HG02973 (cell line): ENCODE results near the gene MYD88.
A peak's percentile ranks its signal among the peaks of the same experiment; 100 is the strongest.
"Not testable (repeated sequence)": the region's sequence is repeated elsewhere in the genome, so short reads cannot be mapped to it uniquely, and the experiment has no call there.

Experiments
- ATAC-seq: cut with Tn5 transposase; IDR thresholded peaks from one replicate; pipeline ENCODE4 v1.9.1; 2021; ENCODE audit warnings: moderate library complexity; ENCODE audit not compliant: unreplicated experiment

The MYD88 gene

DNA sequence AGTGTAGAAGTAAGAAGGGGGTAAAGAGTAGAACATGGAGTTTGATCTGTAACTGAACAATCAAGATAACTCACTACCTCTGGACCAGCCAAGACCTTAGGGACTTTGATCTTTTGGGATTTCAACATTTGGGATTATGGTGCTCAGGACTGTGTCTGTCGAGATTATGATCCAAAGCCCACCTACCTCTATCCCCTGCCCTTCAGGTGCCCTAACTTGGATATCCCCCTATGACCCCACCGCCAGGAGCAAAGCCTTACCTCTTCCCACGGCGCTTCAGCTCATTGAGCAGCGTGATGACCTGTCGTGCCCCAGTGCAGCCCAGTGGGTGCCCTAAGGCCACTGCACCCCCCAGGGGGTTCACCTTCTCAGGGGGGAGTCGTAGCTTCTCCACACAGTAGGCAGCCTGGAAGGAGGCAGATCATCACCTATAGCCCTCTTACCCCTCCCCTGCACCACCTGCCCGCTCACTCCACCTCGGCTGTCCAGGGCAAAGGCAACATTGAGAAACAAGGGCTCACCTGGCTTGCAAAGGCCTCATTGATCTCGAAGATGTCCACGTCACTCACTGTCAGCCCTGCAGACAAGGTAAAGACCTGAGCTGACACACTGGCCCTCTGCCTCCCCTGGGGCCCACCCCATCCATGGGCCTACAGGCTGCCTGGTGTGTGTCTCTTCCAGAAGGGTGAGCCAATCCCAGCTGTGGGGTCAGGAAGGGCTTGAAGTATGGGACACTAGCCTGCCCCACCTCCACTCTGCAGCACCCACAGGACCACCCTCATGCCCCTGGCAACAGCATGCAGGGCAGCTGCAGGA, 12.9 kb upstream of the MYD88 start:
- no peak for ATAC-seq

DNA sequence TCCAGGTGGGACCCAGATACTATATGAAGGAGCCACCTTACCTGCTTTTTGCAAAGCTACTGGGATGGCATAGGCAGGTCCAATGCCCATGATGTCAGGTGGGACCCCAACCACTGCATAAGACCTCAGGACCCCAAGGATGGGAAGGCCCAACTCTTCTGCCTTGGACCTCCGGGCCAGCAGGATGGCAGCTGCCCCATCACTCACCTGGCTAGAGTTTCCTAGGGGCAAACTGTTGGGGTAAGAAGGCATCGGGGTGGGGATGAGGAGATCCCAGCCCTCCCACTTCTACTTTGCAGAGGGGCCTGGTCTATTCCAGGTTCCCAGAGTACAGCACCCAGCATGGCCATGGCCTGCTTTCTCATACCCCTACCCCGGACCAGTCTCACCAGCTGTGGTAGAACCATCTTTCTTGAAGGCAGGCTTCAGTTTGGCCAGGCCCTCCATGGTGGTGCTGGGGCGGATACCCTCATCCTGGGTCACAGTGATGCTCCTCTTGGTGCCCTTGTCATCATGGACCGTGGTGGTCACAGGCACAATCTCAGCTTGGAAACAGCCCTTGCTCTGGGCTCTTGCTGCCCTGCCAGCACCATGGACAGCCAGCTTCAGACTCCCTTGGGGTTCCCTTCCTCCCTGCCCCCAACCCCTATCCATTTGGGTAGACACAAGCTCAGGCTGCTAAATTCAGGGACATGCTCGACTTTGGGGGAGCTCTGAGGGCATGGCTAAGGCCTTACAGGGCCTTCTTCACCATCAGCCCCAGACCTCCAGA, 12.2 kb upstream of the MYD88 start:
- no peak for ATAC-seq

DNA sequence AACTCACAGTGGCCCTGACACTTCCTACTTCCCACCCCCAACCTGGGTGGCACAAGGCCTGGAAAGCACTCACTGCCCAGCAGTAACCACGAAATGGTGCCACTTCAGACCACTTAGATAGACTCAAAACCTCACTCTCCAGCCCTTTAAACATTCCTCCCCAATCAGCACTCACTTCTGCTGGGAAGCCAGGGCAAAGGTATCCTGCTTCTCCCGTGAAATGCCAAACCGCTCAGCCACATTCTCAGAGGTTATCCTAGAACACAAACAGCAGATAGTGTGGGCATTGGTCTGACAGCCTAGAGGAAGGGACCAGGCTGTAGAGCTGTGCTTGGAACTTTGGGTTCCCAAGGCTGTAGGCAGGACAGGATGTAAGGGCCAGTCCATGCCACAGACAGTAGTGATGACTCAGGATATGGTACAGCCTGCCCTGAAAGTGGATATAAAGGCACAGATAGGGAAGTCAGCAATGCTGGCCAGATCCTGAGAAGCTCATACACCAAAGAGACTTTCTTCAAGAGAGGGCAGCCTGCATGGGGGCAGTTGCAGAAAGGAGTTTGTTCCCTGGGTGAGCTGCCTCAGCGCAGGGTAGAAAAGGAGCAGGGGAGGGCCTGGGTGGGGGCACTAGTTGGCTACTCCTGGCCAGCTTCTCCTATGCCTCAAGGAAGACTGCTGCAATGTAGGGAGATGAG, 10.7 kb upstream of the MYD88 start:
- ATAC-seq: no peak

DNA sequence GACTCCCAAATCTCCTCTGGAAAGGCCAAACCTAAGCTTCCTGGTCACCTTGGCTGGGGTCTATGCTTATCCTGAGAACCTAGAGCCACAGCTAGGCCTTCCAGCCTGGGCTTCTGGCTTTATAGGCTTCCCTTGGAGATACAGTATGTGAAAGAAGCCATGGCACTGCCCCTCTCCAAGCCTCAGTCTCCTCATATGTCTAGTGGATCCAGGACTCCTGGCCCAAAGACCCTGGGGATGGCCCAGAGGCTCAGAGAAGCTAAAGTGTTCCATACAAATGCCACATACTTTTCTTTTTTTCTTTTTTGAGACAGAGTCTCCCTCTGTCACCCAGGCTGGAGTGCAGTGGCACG, 10.2 kb upstream of the MYD88 start:
- no peak for ATAC-seq

DNA sequence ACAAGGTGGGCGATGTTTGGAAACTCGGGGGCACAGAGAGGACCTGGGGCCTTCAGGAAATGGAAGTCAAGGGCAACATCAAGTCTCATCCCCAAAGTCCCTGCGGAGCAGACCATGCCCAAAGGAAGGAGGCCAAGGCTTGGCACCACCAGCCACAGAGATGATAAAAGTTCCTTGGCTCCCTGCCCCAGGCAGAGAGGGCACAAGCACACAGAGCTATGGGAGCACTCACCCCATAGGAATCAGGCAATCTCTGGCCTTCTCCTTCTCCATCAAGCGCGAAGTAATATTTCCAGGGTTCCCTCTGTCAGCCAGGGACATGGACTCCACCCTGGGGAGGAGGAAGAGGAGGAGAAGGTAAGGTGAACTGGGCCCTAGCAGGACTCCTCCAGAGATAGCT, 9.4 kb upstream of the MYD88 start:
- no peak for ATAC-seq

DNA sequence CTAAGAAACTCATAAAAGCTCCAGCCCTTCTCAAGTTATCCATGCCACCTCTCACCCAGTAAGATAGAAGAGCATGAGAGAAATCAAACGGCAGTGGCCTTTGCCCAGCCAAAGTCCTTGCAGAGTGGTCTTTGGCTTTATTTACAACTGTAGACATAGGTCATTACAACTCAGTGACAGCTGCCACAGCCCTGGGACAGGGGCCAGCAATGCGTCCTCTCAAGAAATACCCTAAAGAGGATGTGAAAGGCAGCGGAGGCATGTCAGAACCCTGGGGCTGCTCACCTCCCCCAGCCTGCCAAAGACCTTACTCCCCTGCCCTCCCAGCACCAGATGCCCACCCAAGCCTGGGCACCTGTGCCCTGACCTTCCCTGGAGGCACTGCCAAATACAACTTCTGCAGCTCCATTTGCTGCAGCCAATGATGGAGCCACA, 7.8 kb upstream of the MYD88 start:
- ATAC-seq: no peak

DNA sequence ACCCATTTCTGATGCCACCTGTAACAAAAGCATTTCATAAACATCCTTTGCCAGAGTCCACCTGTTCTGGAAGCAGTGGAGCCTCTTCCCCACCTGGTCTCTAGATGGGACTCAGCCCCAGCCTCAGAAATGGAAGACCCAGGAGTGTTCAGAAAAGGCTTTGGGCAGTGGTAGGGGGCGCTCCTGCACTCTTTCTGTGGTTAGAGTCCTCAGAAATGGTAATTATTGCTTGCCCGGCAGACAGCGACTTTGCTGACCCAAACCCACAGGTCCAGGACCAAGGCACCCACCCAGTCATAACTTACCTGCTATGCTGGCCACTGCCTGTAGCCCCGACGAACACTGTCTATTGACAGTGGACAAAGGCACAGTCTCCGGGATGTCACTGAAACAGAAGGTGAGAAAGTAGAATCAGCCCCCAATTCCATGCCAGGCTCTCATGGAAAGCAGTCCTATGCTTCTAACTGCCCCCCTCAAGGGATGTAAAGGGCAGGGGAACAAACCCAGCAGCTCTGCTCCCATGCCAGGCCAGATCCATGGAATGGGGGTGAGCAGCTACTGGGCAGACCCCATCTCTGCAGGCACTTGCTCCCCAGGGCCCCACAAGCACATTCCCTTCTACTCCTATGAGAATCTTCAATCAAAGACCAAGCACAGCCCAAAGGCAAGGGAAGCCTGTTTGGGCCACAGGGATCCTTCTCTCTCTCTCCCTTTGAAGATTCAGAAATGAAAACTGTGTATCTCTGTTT, 6.7 kb upstream of the MYD88 start:
- ATAC-seq: no peak

DNA sequence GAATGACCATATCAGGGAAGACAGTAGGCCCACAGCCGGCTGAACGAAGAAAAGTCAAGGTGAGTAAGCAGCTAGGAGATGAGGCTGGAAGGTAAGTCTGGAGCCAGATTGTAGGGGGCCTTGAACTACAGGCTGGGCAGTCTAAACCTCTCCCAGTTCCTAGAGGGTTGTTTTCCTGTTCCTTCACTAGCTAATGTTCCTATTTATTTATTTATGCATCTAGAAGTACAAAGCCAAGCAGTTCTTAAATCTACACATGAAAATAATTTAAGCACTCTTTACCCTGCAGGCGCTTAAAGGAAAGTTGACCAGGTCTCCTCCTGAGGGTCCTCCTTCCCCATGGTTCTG, 5.3 kb upstream of the MYD88 start:
- ATAC-seq: no peak

DNA sequence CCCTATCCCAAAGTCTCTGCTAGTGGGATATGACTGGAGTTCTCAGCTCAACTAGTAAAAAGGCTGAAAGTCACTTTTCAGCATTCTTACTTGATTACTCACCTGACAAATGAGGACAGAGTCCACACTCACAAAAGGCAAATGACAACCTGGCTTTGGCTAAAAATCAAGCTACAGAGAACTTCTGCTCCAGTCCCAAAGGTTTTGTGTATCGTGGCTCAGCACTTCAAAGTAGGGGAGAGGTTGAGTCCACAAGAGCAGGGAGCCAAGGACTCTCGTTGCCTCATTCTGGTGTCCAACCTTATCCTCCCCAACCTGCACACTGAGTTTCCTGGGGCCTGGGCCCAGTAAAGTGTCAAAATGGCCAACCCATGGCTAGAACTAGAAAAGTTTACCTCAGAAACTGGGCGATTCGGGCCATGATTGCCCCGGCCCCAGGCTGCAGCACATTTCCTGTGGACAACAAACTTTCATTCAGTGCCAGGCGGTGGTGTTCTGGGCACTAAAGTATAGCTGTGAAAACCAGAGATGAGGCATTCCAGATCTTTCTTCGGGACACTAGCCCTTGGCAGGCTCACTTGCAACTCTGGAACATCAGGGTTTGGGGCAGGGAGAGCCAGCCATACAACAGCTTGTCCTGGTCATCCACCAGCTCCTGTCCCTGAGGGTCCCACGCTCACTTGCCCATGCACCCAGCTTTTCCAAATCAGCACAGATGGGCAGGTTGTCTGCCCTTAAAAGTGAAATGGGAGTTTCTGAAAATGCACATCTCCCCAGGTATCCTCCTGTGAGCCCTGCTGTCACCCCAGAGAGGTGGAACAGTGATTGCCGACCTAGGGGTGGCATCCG, 4.7 kb upstream of the MYD88 start:
- ATAC-seq: no peak

DNA sequence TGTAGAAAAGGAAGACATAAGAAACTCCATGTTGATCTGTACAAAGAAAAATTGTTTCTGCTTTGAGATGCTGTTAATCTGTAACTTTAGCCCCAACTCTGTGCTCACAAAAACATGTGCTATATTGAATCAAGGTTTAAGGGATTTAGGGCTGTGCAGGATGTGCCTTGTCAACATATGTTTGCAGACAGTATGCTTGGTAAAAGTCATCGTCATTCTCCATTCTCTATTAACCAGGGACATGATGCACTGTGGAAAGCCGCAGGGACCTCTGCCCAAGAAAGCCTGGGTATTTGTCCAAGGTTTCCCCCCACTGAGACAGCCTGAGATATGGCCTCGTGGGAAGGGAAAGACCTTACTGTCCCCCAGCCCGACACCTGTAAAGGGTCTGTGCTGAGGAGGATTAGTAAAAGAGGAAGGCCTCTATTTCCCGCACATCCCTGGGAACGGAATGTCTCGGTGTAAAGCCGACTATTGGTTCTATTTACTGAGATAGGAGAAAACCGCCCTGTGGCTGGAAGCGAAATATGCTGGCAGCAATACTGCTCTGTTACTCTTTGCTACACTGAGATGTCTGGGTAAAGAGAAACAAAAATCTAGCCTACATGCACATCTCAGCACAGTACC, 3.8 kb upstream of the MYD88 start:
- ATAC-seq: not testable (repeated sequence)

DNA sequence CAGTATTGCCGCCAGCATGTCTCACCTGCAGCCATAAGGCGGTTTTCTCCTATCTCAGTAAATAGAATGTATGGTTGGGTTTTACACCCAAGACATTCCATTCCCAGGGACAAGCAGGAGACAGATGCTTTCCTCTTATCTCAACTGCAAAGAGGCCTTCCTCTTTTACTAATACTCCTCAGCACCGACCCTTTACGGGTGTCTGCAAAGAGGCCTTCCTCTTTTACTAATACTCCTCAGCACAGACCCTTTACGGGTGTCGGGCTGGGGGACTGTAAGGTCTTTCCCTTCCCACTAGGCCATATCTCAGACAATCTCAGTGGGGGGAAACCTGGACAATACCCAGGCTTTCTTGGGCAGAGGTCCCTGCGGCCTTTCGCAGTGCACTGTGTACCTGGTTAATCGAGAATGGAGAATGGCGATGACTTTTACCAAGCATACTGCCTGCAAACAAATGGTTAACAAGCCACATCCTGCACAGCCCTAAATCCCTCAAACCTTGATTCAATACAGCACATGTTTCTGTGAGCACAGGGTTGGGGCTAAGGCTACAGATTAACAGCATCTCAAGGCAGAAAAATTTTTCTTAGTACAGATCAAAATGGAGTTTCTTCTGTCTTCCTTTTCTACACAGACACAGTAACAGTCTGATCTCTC, 2.7 kb upstream of the MYD88 start:
- ATAC-seq: not testable (repeated sequence)

DNA sequence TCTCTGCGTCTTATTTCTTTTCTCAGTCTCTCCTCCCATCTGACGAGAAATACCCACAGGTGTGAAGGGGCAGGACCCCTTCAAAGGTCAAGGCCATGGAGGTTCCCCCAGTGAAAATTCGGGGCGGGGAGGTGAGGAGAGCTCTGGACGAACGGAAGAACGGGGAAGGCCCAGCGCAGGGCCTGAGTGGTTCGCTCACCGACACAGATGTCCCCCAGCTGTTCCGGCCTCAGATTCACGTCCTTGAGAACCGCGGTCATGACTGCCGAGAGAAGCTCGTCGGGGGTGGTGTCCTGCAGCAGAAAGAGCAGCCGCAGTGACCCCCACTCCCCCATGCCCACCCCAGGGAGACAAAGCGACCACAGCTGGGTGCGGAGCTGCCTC, 2.1 kb upstream of the MYD88 start:
- no peak for ATAC-seq

DNA sequence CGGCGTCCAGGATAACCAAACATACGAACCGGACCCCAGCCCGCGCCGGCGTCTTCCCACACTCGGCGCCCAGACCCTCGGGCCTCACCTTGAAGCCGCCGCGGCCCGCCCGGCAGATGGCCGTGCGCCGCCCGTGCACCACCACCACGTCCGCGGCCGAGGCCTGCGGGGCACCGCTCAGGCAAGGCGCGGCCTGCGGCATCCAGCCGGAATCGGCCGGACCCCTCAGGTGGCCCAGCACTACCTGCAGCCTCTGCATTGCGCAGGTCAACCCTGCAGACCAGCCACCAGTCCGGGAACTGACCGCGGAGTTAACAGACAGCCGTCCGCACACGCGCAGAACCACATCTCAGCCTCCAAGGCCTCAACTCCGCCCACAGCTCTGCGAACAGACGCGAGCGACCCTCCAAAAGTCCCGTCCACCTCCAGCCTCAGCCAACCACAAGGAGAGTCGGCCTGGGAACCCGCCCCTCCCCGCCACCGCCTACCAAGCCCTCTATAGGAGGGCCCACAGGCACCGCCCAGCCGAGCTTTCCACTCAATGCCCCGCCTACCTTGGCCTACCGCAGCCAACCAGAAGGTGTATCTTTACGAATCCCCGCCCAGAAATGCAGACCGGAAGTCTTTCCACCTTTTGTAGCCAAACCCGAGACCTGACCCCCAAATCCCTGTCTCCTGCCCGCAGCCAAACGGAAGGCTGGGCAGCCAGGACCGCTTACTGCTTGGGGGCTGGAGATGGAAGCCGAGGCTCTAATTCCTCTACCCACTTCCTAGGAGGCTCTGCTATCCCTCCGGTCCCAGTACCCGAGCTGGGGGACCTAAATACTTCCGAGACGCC, 1.5 kb upstream of the MYD88 start, which contains the start of gene ACAA1:
Gene ACAA1, minus strand, starts transcription at position 351 of the 838 bp plus-strand sequence. Its CDS starts 92 bp downstream, at position 259.
- peak; percentile 87 for ATAC-seq

DNA sequence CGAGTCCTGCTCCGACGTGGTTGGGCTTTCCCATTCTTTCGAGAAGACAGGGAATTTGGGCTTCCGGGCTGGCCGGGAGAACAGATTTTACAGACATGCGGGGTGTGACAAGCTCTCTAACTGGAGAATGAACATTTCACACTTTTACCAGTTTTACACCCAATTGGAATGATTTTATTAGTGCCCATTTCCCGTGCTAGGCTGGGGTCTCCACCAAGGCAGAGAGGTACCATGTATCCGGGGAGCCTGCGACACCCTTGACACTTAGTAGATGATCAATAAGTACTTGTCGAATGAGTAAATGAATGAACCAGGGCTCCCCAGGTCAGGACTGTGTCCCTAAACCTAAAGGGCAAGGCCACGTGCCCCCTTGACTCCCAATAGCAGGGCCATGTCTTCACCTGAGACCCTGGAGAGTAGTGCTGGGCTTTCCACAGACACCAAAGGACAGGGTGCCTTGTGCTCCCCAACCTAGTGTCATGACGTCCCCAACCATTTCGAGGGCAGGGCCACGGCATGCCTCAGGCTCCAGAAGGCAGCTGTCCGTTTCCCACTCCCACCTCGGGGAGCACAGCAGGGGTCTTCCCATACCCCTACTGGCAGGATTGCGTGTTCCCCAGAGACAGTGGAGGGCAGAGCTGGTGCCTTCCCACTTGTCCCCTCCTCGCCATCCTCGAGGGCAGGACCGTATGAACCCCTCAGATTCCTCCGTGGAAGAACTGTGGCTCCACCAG, 679 bp upstream of the MYD88 start:
- no peak for ATAC-seq

DNA sequence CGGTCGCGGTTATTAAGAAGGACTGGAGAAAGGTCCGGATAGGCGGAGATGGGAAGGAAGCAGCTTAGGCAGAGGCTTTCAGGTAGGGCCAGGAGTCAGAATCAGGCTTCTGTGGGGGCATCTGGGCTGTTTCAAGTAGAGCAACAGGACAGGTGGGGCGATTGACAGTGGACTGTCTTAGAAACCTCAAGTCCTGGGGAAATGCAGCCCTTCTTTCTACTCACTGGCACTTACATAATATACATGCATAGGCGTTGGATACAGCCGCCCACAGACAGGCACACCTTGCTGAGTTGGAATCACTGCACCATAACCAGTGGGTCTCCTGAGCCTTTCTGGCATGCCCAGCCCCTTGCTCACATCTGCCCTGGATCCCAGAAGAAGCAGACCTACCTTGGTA, 730 bp downstream of the MYD88 start:
- no peak for ATAC-seq

DNA sequence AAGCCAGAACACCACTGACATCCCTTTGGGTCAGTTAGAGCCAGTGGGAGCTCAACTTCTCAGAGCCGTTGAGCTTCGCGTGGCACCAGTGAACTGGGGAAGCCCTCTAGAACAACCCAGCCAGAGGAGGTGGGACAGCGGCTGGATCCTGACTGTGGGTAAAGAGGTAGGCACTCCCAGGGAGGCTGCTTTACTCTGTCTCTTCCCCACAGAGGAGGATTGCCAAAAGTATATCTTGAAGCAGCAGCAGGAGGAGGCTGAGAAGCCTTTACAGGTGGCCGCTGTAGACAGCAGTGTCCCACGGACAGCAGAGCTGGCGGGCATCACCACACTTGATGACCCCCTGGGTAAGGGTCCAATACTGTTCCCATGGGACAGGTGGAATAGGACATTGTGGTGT, 1.2 kb downstream of the MYD88 start:
- ATAC-seq: no peak

DNA sequence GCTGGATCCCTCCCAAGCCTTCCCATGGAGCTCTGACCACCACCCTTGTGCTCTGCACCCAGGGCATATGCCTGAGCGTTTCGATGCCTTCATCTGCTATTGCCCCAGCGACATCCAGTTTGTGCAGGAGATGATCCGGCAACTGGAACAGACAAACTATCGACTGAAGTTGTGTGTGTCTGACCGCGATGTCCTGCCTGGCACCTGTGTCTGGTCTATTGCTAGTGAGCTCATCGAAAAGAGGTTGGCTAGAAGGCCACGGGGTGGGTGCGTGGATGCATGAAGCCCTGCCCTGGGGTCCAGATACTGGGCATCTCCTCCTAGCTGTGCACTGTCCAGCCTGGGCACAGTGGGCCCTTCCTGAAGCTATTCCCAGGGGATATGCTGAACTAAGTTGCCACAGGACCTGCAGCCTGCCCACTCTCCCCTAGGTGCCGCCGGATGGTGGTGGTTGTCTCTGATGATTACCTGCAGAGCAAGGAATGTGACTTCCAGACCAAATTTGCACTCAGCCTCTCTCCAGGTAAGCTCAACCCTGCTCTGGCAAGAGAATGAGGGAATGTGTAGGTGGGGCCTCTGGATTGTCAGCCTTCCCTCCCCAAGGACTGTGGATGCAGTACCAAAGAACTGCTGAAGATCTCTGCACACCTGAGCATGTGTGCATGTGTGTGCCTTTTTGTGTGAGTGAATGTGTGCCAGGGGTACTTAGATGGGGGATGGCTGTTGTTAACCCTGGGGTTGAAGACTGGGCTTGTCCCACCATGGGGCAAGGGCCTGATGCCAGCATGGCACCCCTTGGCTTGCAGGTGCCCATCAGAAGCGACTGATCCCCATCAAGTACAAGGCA, 2.1 kb downstream of the MYD88 start:
- no peak for ATAC-seq
